Prostate gland (tissue), 2 donors: ENCODE results near the gene PIGC. TPM values are rescaled to one million over a fixed set of nuclear protein-coding genes. Genes with fewer than 3 reads are reported as not detected.
A peak's percentile ranks its signal among the peaks of the same experiment; 100 is the strongest.

ENCODE experiments used
- DNase-seq: peaks from one replicate; pipeline ENCODE4 v3.0.0-alpha.2; 2019; ENCODE audit warnings: low spot score
- H3K27ac ChIP-seq, 2 donors: fragments of 200-600 bp; sonication (generic); 2 replicates each; pipeline ENCODE4 v1.5.1; 2017 to 2019
- H3K27me3 ChIP-seq: fragments of 200-600 bp; sonication (generic); replicated peaks from 2 replicates; pipeline ENCODE4 v1.5.1; 2019; ENCODE audit not compliant: insufficient read depth
- H3K36me3 ChIP-seq, 2 donors: fragments of 200-600 bp; sonication (generic); 1 replicate in 1 of 2; 2 replicates in 1 of 2; pipeline versions ENCODE4 v1.5.1 to v1.8.1; 2017 to 2019
- H3K4me1 ChIP-seq: fragments of 200-600 bp; sonication (generic); replicated peaks from 2 replicates; pipeline ENCODE4 v1.5.1; 2019
- H3K4me3 ChIP-seq, 2 donors: fragments of 200-600 bp; sonication (generic); 2 replicates each; pipeline ENCODE4 v1.5.1; 2017 to 2019
- H3K9me3 ChIP-seq: fragments of 200-600 bp; sonication (generic); 2 replicates; pipeline ENCODE4 v1.5.1; 2017
- POLR2A ChIP-seq: fragments of 450-650 bp; IDR thresholded peaks from one replicate; pipeline ENCODE4 v1.6.1; 2016; ENCODE audit warnings: antibody characterized with exemption, mild to moderate bottlenecking
- POLR2AphosphoS5 ChIP-seq: sonication (generic); formaldehyde crosslinking; IDR thresholded peaks from one replicate; pipeline ENCODE4 v1.6.1; 2017; ENCODE audit warnings: antibody characterized with exemption
- WGBS: methylation state at CpG from one replicate; pipeline ENCODE4 v1.1.5; 2018; 5-methylcytosine and 5-hydroxymethylcytosine counted together
- intact Hi-C: fragments of 100-400 bp; cut with DNase I; formaldehyde crosslinking; loops from one replicate; pipeline ENCODE4 v1.14.2; 2022
- total RNA-seq, 2 donors: library from RNA; depleted of rRNA; stranded (reverse); fragments of >200 nt; gene quantifications; one replicate each; pipeline ENCODE4 v1.1.0, GENCODE V29; 2016
- TF ChIP-seq, protein P1 (sequence below), 4 experiments: fragments of 200-600 bp in 2 of 4; fragments of 450-650 bp in 2 of 4; sonication (generic) in 2 of 4; IDR thresholded peaks; 1 replicate in 3 of 4; 2 replicates in 1 of 4; pipeline ENCODE4 v1.5.1; 2016 to 2019; ENCODE audit warnings: antibody characterized with exemption in 4 of 4, mild to moderate bottlenecking in 2 of 4, moderate library complexity in 2 of 4

The PIGC gene
- total RNA-seq, 2 donors from 2014 or later, result 24.1 to 34.1 TPM

DNA sequence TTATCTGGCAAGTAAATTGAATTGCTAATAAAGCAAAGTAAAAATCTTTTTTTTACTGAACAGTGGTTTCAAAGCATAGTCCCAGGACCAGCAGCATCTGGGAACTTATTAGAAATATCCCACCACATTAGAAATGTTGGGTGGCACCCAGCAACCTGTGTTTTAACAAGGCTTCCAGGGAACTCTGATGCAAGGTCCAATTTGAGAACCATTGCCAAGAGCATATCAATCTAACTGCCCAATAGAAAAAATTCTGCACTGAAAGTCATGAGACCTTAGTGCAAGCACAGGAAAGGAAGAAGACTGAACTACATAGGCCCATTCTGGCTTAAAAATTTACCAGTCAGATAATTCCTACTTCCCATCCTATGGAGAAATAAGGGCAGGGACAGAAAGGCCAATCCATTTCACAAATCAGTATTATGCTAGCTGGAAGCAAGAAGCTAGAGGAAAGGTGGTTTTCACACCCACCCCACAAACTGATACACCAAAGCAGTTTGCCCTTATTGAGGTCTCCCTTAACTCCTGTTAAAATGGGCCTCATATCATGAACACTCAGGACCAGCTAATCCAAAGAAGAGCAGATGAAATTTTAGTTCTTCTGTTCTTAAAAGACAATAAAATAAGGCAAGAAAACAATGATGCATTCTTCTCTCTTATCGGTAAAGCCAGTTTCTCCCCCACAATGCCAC, 40.8 kb downstream of the PIGC start:
- TF ChIP-seq POLR2AphosphoS5 (no peak), POLR2A (no peak)
- TF ChIP-seq, protein P1, sequence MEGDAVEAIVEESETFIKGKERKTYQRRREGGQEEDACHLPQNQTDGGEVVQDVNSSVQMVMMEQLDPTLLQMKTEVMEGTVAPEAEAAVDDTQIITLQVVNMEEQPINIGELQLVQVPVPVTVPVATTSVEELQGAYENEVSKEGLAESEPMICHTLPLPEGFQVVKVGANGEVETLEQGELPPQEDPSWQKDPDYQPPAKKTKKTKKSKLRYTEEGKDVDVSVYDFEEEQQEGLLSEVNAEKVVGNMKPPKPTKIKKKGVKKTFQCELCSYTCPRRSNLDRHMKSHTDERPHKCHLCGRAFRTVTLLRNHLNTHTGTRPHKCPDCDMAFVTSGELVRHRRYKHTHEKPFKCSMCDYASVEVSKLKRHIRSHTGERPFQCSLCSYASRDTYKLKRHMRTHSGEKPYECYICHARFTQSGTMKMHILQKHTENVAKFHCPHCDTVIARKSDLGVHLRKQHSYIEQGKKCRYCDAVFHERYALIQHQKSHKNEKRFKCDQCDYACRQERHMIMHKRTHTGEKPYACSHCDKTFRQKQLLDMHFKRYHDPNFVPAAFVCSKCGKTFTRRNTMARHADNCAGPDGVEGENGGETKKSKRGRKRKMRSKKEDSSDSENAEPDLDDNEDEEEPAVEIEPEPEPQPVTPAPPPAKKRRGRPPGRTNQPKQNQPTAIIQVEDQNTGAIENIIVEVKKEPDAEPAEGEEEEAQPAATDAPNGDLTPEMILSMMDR (IDR thresholded peaks at IDR 0.05), result no peak
- no peak for DNase-seq
- no peaks in the 10 kb centered on the region for H3K9me3 ChIP-seq
- H3K4me1 ChIP-seq, result no peaks in the 10 kb centered on the region
- intact Hi-C loops, result loop anchor here (5.0 kb wide), 1 partner anchor 361 kb away; no protein-coding TSS in a partner anchor
- no peaks in the 10 kb centered on the region for H3K27me3 ChIP-seq
- H3K27ac ChIP-seq, result no peak overlapping the region
- H3K4me3 ChIP-seq, result no peak overlapping the region
- no peaks in the 10 kb centered on the region for H3K36me3 ChIP-seq
- 64% methylated on average over 1 of the region's 1 CpG for WGBS

DNA sequence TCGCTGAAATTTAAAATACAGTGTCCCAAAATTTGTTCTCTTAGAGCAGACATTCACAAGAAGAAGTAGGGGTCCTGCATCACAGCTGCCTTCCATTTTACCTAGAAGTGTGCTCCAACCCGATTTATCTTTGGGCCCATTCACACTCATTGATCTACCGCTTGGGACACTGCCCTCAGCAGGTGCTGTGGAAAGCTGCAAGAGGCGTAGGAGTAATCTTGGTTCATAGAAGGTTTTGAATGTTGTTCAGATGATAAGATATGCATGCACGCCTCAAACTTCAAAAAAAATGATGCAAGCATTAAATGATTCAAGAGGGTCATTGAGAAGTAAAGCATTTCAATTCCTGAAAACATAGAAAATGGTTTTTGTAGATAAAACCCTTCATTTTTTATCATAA, 42.0 kb downstream of the PIGC start:
- intact Hi-C loops, result loop anchor here (2.0 to 5.0 kb wide), 2 partner anchors 311 to 360 kb away; no protein-coding TSS in a partner anchor
- Histone ChIP-seq H3K9me3 (no peaks in the 10 kb centered on the region), H3K27me3 (no peaks in the 10 kb centered on the region), H3K36me3 (no peaks in the 10 kb centered on the region), H3K27ac (no peak overlapping the region), H3K4me1 (no peaks in the 10 kb centered on the region), H3K4me3 (no peak overlapping the region)
- TF ChIP-seq, protein P1 (IDR thresholded peaks at IDR 0.05), result no peak
- TF ChIP-seq POLR2A (no peak), POLR2AphosphoS5 (no peak)
- DNase-seq, result no peak
- WGBS, result 91% methylated on average over 5 of the region's 5 CpGs

DNA sequence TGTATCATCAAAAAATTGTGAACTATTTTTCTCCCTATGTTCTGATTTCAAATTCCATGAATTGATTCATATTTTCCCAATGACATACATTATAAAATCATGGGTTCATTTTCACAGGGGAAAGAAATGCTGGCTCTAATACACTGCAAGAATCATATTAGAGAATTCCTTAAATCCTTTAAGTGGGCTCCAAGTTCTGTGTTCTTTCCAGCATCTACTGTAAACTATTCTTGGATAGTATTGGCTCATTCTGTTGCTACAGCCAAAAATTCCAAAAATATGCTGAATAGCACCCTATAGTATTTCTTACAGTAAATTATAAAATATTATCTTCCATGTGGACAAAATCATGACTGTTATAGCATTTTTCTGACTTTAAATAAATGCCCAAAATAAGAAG, 42.4 kb downstream of the PIGC start:
- no peak for DNase-seq
- no peaks in the 10 kb centered on the region for H3K4me1 ChIP-seq
- H3K4me3 ChIP-seq, result no peak overlapping the region
- no peak for TF ChIP-seq POLR2AphosphoS5
- TF ChIP-seq POLR2A, result no peak
- TF ChIP-seq, protein P1 (IDR thresholded peaks at IDR 0.05), result no peak
- no peaks in the 10 kb centered on the region for H3K9me3 ChIP-seq
- H3K27ac ChIP-seq, result no peak overlapping the region
- no peaks in the 10 kb centered on the region for H3K27me3 ChIP-seq
- intact Hi-C loops, result loop anchor here (2.0 to 5.0 kb wide), 2 partner anchors 311 to 359 kb away; no protein-coding TSS in a partner anchor
- no peaks in the 10 kb centered on the region for H3K36me3 ChIP-seq

DNA sequence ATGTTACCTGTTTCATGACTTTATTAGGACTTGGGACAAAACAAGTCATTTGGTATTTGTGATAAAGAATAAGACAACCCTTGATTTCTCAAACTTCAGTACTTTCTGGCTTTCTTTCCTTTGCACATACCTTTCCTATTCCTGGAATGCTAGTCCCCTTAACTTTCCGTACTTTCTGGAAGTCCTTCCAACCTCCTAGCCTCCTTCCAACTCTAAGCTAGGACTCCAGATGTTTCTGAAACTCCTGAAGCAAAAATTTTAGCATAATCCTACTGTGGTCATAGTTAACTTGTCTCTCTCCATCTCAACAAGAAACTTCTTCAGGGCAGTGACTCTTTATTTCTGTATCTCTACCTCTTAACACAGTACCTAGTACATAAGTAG, 43.2 kb downstream of the PIGC start:
- no peaks in the 10 kb centered on the region for H3K4me1 ChIP-seq
- no peak overlapping the region for H3K4me3 ChIP-seq
- DNase-seq, result no peak
- intact Hi-C loops, result loop anchor here (2.0 to 5.0 kb wide), 2 partner anchors 310 to 358 kb away; no protein-coding TSS in a partner anchor
- H3K27me3 ChIP-seq, result no peaks in the 10 kb centered on the region
- 58% methylated on average over 1 of the region's 1 CpG for WGBS
- H3K36me3 ChIP-seq, result no peaks in the 10 kb centered on the region
- H3K27ac ChIP-seq, result peak overlapping the region in 1 of 2 donors; percentile 68
- TF ChIP-seq POLR2A, result no peak
- TF ChIP-seq, protein P1 (IDR thresholded peaks at IDR 0.05), result no peak
- TF ChIP-seq POLR2AphosphoS5, result no peak
- no peaks in the 10 kb centered on the region for H3K9me3 ChIP-seq
